Activated naive CD4-positive, alpha-beta T cell treated with anti-CD3 and anti-CD28 coated beads, Interleukin-2, amount 50 U/mL, for 24 hours (primary cell): ENCODE measurements around the gene FBLN1.
"Not testable (repeated sequence)": the region's sequence is repeated elsewhere in the genome, so short reads cannot be mapped to it uniquely, and the experiment has no call there.

ENCODE experiments used
- H3K27ac Mint-ChIP-seq: one replicate; pipeline ENCODE4 v1.8.0; 2021; ENCODE audit warnings: mild to moderate bottlenecking, mixed read lengths
- H3K27me3 Mint-ChIP-seq: one replicate; pipeline ENCODE4 v1.8.0; 2021; ENCODE audit warnings: mixed read lengths
- H3K36me3 Mint-ChIP-seq: one replicate; pipeline ENCODE4 v1.8.0; 2021; ENCODE audit warnings: mixed read lengths
- H3K4me1 Mint-ChIP-seq: one replicate; pipeline ENCODE4 v1.8.0; 2021; ENCODE audit warnings: mixed read lengths
- H3K4me3 Mint-ChIP-seq: one replicate; pipeline ENCODE4 v1.8.0; 2021; ENCODE audit warnings: mild to moderate bottlenecking, mixed read lengths
- H3K9me3 Mint-ChIP-seq: one replicate; pipeline ENCODE4 v1.8.0; 2021; ENCODE audit warnings: mixed read lengths

Gene FBLN1

GRCh38 chr22:45502215-45503049 lies at the start of gene FBLN1:
Gene FBLN1, plus strand, starts transcription at chr22:45502883. Its CDS starts 103 bp downstream, at chr22:45502986.
- Mint-ChIP-seq H3K27me3 (peaks cover 38% of the 10 kb centered on the region), H3K4me1 (no peaks in the 10 kb centered on the region), H3K9me3 (no peaks in the 10 kb centered on the region), H3K4me3 (peak within 1 kb of the TSS; percentile 36), H3K36me3 (no peaks in the 10 kb centered on the region), H3K27ac (no peak within 1 kb of the TSS)

GRCh38 chr22:45453764-45454163 lies 48.9 kb upstream of the FBLN1 start:
- no peak overlapping the region for H3K4me3 Mint-ChIP-seq
- no peaks in the 10 kb centered on the region for H3K4me1 Mint-ChIP-seq
- no peaks in the 10 kb centered on the region for H3K36me3 Mint-ChIP-seq
- no peak overlapping the region for H3K27ac Mint-ChIP-seq
- peaks cover 2% of the 10 kb centered on the region for H3K27me3 Mint-ChIP-seq
- H3K9me3 Mint-ChIP-seq, result no peaks in the 10 kb centered on the region

GRCh38 chr22:45454275-45454674 lies 48.4 kb upstream of the FBLN1 start:
- Mint-ChIP-seq H3K36me3 (no peaks in the 10 kb centered on the region), H3K9me3 (no peaks in the 10 kb centered on the region), H3K4me3 (no peak overlapping the region), H3K27me3 (peaks cover 2% of the 10 kb centered on the region), H3K27ac (no peak overlapping the region), H3K4me1 (no peaks in the 10 kb centered on the region)

DNA sequence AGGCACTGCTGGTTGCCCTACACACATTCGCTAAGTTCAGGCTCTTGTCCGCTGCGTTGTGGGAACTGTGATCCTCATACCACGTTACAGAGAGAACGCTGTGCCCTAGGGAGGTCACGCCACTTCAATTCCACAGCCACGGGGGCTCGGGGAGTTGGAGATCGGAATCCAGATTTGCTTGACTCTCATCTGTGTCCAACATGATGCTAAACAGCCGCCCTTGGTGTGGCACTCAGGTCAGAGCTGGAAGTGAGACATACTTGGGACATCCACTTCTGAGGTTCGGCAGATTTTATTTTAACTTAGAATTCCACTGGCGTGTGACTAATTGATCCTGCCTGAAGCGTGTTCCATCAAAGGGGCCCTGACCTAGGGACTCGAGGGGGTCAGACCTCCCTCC lies 47.5 kb upstream of the FBLN1 start:
- H3K4me1 Mint-ChIP-seq, result no peaks in the 10 kb centered on the region
- no peak overlapping the region for H3K4me3 Mint-ChIP-seq
- peaks cover 2% of the 10 kb centered on the region for H3K27me3 Mint-ChIP-seq
- no peaks in the 10 kb centered on the region for H3K9me3 Mint-ChIP-seq
- no peaks in the 10 kb centered on the region for H3K36me3 Mint-ChIP-seq
- no peak overlapping the region for H3K27ac Mint-ChIP-seq

DNA sequence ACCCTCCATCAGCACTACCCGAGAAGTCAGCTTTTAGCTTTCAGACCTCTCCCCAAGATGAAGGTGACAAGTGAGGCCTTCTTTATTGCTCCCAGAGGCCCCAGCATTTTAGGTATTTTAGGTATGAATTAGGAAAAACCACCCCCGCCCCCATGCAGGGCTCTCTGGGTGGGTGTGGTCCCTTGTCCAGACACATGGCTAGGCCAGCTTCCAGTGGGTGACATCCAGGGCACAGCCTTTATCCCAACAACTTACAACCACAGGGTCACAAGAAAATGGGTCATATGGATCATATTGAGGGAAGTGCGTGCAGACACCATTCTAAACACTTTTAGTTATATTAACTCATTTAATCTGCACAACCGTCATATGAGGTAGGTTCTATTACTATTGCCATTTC lies 47.1 kb upstream of the FBLN1 start:
- no peak overlapping the region for H3K4me3 Mint-ChIP-seq
- no peaks in the 10 kb centered on the region for H3K4me1 Mint-ChIP-seq
- peaks cover 2% of the 10 kb centered on the region for H3K27me3 Mint-ChIP-seq
- H3K9me3 Mint-ChIP-seq, result no peaks in the 10 kb centered on the region
- H3K27ac Mint-ChIP-seq, result no peak overlapping the region
- H3K36me3 Mint-ChIP-seq, result no peaks in the 10 kb centered on the region

DNA sequence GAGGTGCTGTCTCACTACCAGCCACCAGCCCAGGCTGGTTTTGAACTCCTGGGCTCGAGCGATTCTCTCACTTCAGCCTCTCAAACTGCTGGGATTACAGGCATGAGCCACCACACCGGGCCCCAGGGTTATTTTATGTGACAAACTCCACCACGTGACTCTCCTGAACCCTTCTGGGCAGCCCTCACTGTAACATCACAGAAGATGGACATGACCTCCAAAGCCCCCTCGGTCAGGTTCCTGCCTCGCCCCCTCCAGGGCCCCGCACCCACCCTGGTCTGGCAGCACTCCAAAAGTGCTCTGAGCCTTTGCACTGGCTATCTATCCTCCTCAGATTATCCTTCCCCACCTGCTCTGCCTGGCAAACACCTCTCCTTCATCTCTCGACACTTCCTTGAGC lies 45.9 kb upstream of the FBLN1 start:
- H3K36me3 Mint-ChIP-seq, result no peaks in the 10 kb centered on the region
- no peak overlapping the region for H3K4me3 Mint-ChIP-seq
- H3K9me3 Mint-ChIP-seq, result no peaks in the 10 kb centered on the region
- peaks cover 2% of the 10 kb centered on the region for H3K27me3 Mint-ChIP-seq
- H3K4me1 Mint-ChIP-seq, result no peaks in the 10 kb centered on the region
- H3K27ac Mint-ChIP-seq, result no peak overlapping the region

- H3K27ac Mint-ChIP-seq, result no peak overlapping the region
- H3K4me3 Mint-ChIP-seq, result no peak overlapping the region
- no peaks in the 10 kb centered on the region for H3K4me1 Mint-ChIP-seq
- no peaks in the 10 kb centered on the region for H3K36me3 Mint-ChIP-seq
- H3K27me3 Mint-ChIP-seq, result peaks cover 2% of the 10 kb centered on the region
- no peaks in the 10 kb centered on the region for H3K9me3 Mint-ChIP-seq
These were observed 44.2 kb upstream of the FBLN1 start for GRCh38 chr22:45458532-45458931.

DNA sequence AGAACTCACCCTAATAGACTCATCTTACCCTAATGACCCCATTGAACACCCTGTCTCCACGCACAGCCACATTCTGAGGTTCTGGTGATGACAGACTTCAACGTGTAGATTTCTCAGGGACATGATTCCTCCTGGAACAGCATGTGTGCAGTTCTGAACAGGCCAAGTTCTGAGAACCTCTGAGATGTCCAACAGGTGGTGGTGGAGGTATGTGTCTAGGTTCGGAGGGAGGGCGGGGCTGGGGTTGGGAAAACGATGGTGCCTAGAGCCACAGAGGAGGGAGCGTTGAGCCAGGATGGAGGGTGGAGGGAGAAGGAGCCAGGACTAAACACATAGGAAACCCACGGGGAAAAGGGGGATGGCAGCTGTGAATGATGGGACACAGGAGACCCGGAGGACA lies 43.4 kb upstream of the FBLN1 start:
- no peaks in the 10 kb centered on the region for H3K36me3 Mint-ChIP-seq
- peaks cover 2% of the 10 kb centered on the region for H3K27me3 Mint-ChIP-seq
- H3K9me3 Mint-ChIP-seq, result no peaks in the 10 kb centered on the region
- H3K4me3 Mint-ChIP-seq, result no peak overlapping the region
- no peaks in the 10 kb centered on the region for H3K4me1 Mint-ChIP-seq
- H3K27ac Mint-ChIP-seq, result no peak overlapping the region

DNA sequence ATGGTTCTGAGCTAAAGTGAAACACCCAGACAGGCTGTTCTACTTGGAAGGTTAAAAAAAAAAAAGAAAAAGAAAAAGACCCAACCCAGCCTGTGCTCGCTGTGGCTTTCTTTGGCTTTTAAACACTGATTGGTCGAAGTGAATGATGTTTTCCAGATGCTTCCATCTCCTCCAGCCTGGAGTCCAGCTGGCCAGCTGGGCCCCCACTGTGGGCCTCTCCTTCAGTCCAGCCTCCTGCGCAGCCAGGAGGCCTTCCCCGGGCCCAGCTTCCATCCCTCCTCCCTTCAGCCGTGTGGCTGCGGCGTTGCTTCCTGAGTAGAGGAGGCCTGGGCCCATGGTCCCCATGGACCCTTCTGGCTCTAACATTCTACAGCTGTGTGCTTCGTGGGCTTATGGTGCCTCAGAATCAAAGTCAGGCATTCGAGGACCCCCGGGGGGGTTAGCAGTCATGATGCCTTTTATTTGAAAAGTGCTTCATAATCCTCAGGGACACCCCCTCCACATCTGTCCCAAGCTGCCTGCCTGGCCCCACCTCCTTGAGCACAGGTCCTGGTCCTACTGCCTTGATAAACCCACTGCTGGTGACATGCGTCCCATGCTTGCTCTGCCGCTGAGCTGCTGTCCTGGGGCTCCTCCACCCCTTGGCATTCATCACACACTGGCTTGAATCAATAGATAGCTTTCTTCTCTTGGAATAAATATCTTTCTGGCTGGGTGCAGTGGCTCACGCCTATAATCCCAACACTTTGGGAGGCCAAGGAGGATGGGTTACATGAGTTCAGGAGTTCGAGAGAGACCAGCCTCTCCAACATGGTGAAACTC lies 42.2 kb upstream of the FBLN1 start:
- no peaks in the 10 kb centered on the region for H3K36me3 Mint-ChIP-seq
- H3K27ac Mint-ChIP-seq, result no peak overlapping the region
- H3K4me1 Mint-ChIP-seq, result no peaks in the 10 kb centered on the region
- H3K4me3 Mint-ChIP-seq, result no peak overlapping the region
- no peaks in the 10 kb centered on the region for H3K27me3 Mint-ChIP-seq
- no peaks in the 10 kb centered on the region for H3K9me3 Mint-ChIP-seq

- Mint-ChIP-seq H3K27me3 (no peaks in the 10 kb centered on the region), H3K9me3 (no peaks in the 10 kb centered on the region), H3K4me3 (no peak overlapping the region), H3K36me3 (no peaks in the 10 kb centered on the region), H3K4me1 (no peaks in the 10 kb centered on the region), H3K27ac (no peak overlapping the region)
These were observed 40.5 kb upstream of the FBLN1 start for GRCh38 chr22:45462034-45462655.

GRCh38 chr22:45463691-45464090 lies 39.0 kb upstream of the FBLN1 start:
- not testable (repeated sequence) for H3K27ac Mint-ChIP-seq, H3K36me3 Mint-ChIP-seq, H3K9me3 Mint-ChIP-seq, H3K4me1 Mint-ChIP-seq, H3K27me3 Mint-ChIP-seq, H3K4me3 Mint-ChIP-seq

- no peaks in the 10 kb centered on the region for H3K4me1 Mint-ChIP-seq
- H3K4me3 Mint-ChIP-seq, result no peak overlapping the region
- H3K36me3 Mint-ChIP-seq, result no peaks in the 10 kb centered on the region
- H3K27me3 Mint-ChIP-seq, result peaks cover 1% of the 10 kb centered on the region
- no peaks in the 10 kb centered on the region for H3K9me3 Mint-ChIP-seq
- H3K27ac Mint-ChIP-seq, result no peak overlapping the region
These were observed 37.0 kb upstream of the FBLN1 start for GRCh38 chr22:45465633-45466032.

GRCh38 chr22:45468872-45469271 lies 33.8 kb upstream of the FBLN1 start:
- Mint-ChIP-seq H3K4me3 (no peak overlapping the region), H3K27ac (no peak overlapping the region), H3K36me3 (no peaks in the 10 kb centered on the region), H3K4me1 (no peaks in the 10 kb centered on the region), H3K27me3 (peaks cover 1% of the 10 kb centered on the region), H3K9me3 (no peaks in the 10 kb centered on the region)

- Mint-ChIP-seq H3K9me3 (no peaks in the 10 kb centered on the region), H3K36me3 (no peaks in the 10 kb centered on the region), H3K27me3 (peaks cover 1% of the 10 kb centered on the region), H3K27ac (no peak overlapping the region), H3K4me1 (no peaks in the 10 kb centered on the region), H3K4me3 (no peak overlapping the region)
These were observed 33.2 kb upstream of the FBLN1 start for GRCh38 chr22:45469281-45470073.

DNA sequence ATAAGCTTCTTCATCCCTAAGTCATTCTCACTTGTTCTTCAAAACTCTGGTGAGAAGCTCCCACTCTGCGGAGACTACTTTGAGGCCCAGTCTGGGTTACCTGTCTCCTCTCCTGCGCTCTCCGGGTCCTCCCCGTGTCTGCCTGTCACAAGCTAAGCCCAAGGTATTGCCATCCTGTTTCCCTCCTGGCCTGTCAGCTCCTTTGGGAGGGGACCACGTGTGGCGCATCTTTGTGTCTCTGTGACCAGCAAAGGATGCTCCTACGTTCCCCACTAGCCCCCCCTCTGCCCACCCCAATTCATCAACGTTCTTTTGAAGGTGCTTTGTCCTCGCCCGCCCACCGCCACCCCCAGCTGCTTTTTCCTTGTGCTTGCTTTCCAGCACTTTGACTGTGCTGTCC lies 31.8 kb upstream of the FBLN1 start:
- H3K36me3 Mint-ChIP-seq, result no peaks in the 10 kb centered on the region

More for the DNA sequence above, 31.8 kb upstream of the FBLN1 start:
- no peaks in the 10 kb centered on the region for H3K4me1 Mint-ChIP-seq
- no peak overlapping the region for H3K27ac Mint-ChIP-seq
- H3K4me3 Mint-ChIP-seq, result no peak overlapping the region
- peaks cover 1% of the 10 kb centered on the region for H3K27me3 Mint-ChIP-seq
- H3K9me3 Mint-ChIP-seq, result no peaks in the 10 kb centered on the region
